ENCODE measurements around the gene SLC17A4. TPM values are rescaled to one million over a fixed set of nuclear protein-coding genes. Genes with fewer than 3 reads are reported as not detected.

Gene SLC17A4
- not detected in 2 replicates for total RNA-seq (2014; rRNA removed; shearing (Covaris generic))
- not detected in 2 replicates for polyA plus RNA-seq (2016; fragmentation: Nextera tagmentation; extraction: Ambion mirVana)
- long read RNA-seq: 0 reads

- Histone ChIP-seq H3K4me1 (ENCODE audit: insufficient read depth) (no peaks in the 10 kb centered on the region), H3K9me2 (ENCODE audit: insufficient read depth) (peaks cover 7% of the 10 kb centered on the region; the same call in 1 of the 2 replicates), H2AFZ (no peak within 1 kb of the TSS), H3K4me2 (no peak within 1 kb of the TSS), H3K27ac (ENCODE audit: low read depth) (no peak within 1 kb of the TSS), H3K27me3 (ENCODE audit: insufficient read depth) (no peaks in the 10 kb centered on the region), H3K36me3 (ENCODE audit: insufficient read depth) (no peaks in the 10 kb centered on the region), H3K79me2 (replicated peaks; ENCODE audit: insufficient read depth) (no peaks in the 10 kb centered on the region), H4K20me1 (replicated peaks; ENCODE audit: insufficient read depth) (no peaks in the 10 kb centered on the region), H3K4me3 (no peak within 1 kb of the TSS), H3F3A (replicated peaks; ENCODE audit: low read depth) (no peaks in the 10 kb centered on the region)
- no peaks in the 10 kb centered on the region for H3K36me3 Mint-ChIP-seq (ENCODE audit: low read depth)
- DNase-seq (ENCODE audit: low spot score) (no peak), ATAC-seq (no peak)
- no peak within 1 kb of the TSS for H3K27ac Mint-ChIP-seq
- peaks cover 3% of the 10 kb centered on the region for H3K27me3 Mint-ChIP-seq (ENCODE audit: insufficient read depth, low read depth, poor library complexity)
- no peaks in the 10 kb centered on the region for H3K4me1 Mint-ChIP-seq
- H3K4me3 Mint-ChIP-seq: no peak within 1 kb of the TSS
- TF ChIP-seq ETS1 (IDR thresholded peaks at IDR 0.05): no peak
- no peak for TF ChIP-seq ZNF462 (CRISPR knock-in tag; IDR thresholded peaks at IDR 0.05)
- no peak for TF ChIP-seq STAT1 (IDR thresholded peaks at IDR 0.05; ENCODE audit: unreplicated experiment)
- TF ChIP-seq CREB1 (CRISPR knock-in tag; IDR thresholded peaks at IDR 0.05; ENCODE audit: low read depth): no peak
- no peak for TF ChIP-seq ZNF331 (CRISPR knock-in tag; IDR thresholded peaks at IDR 0.05; ENCODE audit: low read depth)
- TF ChIP-seq REST (IDR thresholded peaks at IDR 0.05; ENCODE audit: unreplicated experiment): no peak
- no peak for TF ChIP-seq EZH2 (IDR thresholded peaks at IDR 0.05; ENCODE audit: low read depth, unreplicated experiment)
- no peak for TF ChIP-seq JUNB (IDR thresholded peaks at IDR 0.05; ENCODE audit: unreplicated experiment)
- TF ChIP-seq, protein P1, sequence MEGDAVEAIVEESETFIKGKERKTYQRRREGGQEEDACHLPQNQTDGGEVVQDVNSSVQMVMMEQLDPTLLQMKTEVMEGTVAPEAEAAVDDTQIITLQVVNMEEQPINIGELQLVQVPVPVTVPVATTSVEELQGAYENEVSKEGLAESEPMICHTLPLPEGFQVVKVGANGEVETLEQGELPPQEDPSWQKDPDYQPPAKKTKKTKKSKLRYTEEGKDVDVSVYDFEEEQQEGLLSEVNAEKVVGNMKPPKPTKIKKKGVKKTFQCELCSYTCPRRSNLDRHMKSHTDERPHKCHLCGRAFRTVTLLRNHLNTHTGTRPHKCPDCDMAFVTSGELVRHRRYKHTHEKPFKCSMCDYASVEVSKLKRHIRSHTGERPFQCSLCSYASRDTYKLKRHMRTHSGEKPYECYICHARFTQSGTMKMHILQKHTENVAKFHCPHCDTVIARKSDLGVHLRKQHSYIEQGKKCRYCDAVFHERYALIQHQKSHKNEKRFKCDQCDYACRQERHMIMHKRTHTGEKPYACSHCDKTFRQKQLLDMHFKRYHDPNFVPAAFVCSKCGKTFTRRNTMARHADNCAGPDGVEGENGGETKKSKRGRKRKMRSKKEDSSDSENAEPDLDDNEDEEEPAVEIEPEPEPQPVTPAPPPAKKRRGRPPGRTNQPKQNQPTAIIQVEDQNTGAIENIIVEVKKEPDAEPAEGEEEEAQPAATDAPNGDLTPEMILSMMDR (conservative IDR thresholded peaks at IDR 0.05; ENCODE audit: low read depth in 2 of 2): no peak
- TF ChIP-seq ZNF114 (CRISPR knock-in tag; IDR thresholded peaks at IDR 0.05): no peak
- no peak for TF ChIP-seq POLR2AphosphoS5 (IDR thresholded peaks at IDR 0.05; ENCODE audit: low read depth)
- TF ChIP-seq NANOG (IDR thresholded peaks at IDR 0.05; ENCODE audit: borderline replicate concordance): no peak
- no peak for TF ChIP-seq EZH2phosphoT487 (IDR thresholded peaks at IDR 0.05; ENCODE audit: unreplicated experiment)
- no peaks in the 10 kb centered on the region for H3K9me3 Mint-ChIP-seq
These were observed at the start of gene SLC17A4 for GRCh38 chr6:25754535-25754934. Gene SLC17A4, plus strand, starts transcription at chr6:25754742. Its CDS starts 7,221 bp downstream, at chr6:25761963.

Measured in GM23338 (cell line).